Coronary artery (tissue), 2 donors: Measurements from ENCODE around the gene CDT1.

Experiments used
- DNase-seq: peaks from one replicate; pipeline ENCODE4 v3.0.0-alpha.2; 2017; ENCODE audit warnings: low spot score
- H3K27ac ChIP-seq, 2 donors: fragments of 200-600 bp; sonication (generic); one replicate each; pipeline ENCODE4 v1.5.1; 2016 to 2019
- H3K4me3 ChIP-seq: fragments of 200-600 bp; sonication (generic); 2 replicates; pipeline ENCODE4 v1.5.1; 2016; ENCODE audit warnings: mild to moderate bottlenecking, moderate library complexity
- CTCF ChIP-seq: fragments of 200-600 bp; sonication (generic); IDR thresholded peaks from one replicate; pipeline ENCODE4 v1.5.1; 2019; ENCODE audit warnings: antibody characterized with exemption

The CDT1 gene

GRCh38 chr16:88842308-88842756 lies 38.7 kb downstream of the CDT1 start:
- Histone ChIP-seq H3K4me3 (no peak overlapping the region), H3K27ac (no peak overlapping the region)
- no peak for TF ChIP-seq CTCF
- DNase-seq, result no peak

GRCh38 chr16:88842806-88843205 lies 39.2 kb downstream of the CDT1 start:
- no peak overlapping the region for H3K27ac ChIP-seq
- no peak for DNase-seq
- no peak overlapping the region for H3K4me3 ChIP-seq
- no peak for TF ChIP-seq CTCF

GRCh38 chr16:88843256-88843655 lies 39.7 kb downstream of the CDT1 start:
- Histone ChIP-seq H3K27ac (no peak overlapping the region), H3K4me3 (no peak overlapping the region)
- TF ChIP-seq CTCF, result no peak
- no peak for DNase-seq

- no peak for DNase-seq
- H3K4me3 ChIP-seq, result no peak overlapping the region
- H3K27ac ChIP-seq, result no peak overlapping the region
- TF ChIP-seq CTCF, result no peak
Observed at GRCh38 chr16:88844419-88845036, 40.9 kb downstream of the CDT1 start.

GRCh38 chr16:88846088-88846487 lies 42.5 kb downstream of the CDT1 start:
- no peak overlapping the region for H3K4me3 ChIP-seq
- H3K27ac ChIP-seq, result no peak overlapping the region
- DNase-seq, result no peak
- no peak for TF ChIP-seq CTCF

GRCh38 chr16:88847654-88848053 lies 44.1 kb downstream of the CDT1 start:
- H3K27ac ChIP-seq, result no peak overlapping the region
- no peak for DNase-seq
- H3K4me3 ChIP-seq, result no peak overlapping the region
- no peak for TF ChIP-seq CTCF

GRCh38 chr16:88848557-88848956 lies 45.0 kb downstream of the CDT1 start:
- no peak for DNase-seq
- H3K4me3 ChIP-seq, result no peak overlapping the region
- TF ChIP-seq CTCF, result no peak
- H3K27ac ChIP-seq, result no peak overlapping the region
